Right renal pelvis (tissue), 4 donors: ENCODE data around the gene INAFM2. TPM values are rescaled to one million over a fixed set of nuclear protein-coding genes. Genes with fewer than 3 reads are reported as not detected.

Experiments
- DNase-seq, 4 donors: peaks; one replicate each; pipeline ENCODE4 v3.0.0-alpha.2; 2013; ENCODE audit warnings: low read depth in 4 of 4, low spot score in 3 of 4, missing footprints in 1 of 4
- polyA plus RNA-seq, 4 donors: library from polyadenylated mRNA; unstranded; fragments of 120-200 nt; gene quantifications; one replicate each; pipeline ENCODE4 v1.2.1, GENCODE V29; 2013; ENCODE audit not compliant: insufficient read length in 4 of 4

Gene INAFM2
- polyA plus RNA-seq, 4 donors: 20.1 to 23.2 (median 20.6) TPM

DNA sequence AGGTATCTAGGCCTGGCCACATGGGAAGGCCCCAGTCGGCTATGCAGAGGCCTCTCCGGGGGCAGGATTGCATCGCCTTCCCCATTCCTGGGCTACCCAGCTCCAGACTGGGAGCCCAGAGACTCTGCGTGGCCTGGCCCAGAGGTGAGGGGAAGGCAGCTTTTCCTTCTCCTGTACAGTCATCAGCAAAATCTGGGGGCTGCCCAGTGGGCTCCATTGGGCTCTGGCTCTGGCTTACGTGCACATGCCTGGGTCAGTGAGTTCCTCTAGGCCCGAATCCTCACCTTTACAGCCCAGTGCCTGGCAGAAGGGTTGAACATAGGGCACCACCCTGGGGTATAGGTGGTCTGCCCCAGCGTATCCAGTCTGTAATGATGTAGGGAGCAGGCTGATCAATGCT, 36.7 kb upstream of the INAFM2 start:
- no peak for DNase-seq

DNA sequence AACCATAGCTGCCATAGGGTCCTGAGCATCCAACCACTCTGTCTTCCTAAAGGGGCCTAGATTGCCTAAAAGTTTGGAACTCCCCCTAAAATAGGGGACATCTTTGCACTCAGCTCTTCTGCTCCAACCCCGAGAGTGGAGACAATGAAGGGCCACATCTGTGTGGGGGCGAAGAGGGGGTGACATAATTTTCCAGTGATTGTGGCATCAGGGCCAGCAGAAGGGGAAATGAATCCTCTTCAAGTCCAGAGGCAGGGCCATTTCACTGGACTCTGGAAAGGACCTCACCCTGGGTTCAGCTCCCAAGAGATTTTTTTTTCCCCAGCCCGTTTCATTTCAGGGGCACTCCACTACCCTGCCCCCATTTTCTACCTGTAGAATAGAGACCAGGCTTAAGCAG, 36.0 kb upstream of the INAFM2 start:
- no peak for DNase-seq

DNA sequence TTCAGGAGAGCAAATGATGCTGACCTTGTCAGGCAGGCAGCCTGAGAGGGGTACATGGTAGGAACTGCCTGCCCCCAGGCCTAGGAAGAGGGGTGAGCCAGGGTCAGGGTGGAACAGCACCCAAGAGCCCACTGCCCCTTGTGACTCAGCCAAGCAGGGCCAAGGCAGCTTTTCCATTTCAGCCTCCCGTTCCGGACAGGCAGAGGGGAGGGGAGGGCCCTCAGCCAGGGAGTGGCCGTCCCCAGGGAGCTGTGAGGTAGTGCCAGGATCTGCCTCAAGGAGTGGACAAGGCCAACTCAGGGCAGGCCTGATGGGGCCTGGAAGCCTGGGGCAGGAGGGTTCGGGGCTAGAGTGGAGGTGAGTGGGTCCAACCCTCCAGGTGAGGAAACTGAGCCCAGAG, 35.5 kb upstream of the INAFM2 start:
- no peak for DNase-seq

DNA sequence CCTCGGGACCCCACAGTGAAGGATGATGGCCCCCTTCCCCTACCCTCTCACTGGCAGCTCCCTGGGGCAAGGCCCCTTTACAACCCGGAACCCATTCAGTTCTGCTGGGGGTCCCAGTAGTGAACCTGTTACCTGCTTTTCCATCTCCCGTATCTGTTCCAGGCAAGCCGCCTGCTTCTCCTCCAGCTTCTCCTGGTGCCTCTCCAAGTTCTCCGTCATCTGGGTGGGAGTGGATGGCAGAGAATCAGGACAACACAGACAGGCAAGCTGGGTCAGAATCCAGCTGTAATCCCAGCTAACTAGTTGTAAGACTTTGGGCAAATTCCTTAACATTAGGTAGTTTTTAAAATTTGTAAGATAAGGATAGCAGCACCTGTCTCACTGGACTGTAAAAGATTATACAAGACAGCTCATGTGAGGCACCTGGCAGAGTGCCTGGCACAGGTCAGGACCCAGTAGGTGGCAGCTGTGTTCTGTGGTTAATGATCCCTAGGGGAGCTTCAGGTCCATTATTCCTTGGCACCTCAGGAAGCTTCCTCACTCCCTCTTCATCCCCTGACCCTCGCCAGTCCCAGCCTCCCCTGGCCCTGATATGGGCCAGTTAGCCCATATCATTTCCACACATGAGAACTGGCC, 34.2 kb upstream of the INAFM2 start:
- no peak for DNase-seq

GRCh38 chr15:40290545-40290917, 33.0 kb upstream of the INAFM2 start:
- DNase-seq: no peak

DNA sequence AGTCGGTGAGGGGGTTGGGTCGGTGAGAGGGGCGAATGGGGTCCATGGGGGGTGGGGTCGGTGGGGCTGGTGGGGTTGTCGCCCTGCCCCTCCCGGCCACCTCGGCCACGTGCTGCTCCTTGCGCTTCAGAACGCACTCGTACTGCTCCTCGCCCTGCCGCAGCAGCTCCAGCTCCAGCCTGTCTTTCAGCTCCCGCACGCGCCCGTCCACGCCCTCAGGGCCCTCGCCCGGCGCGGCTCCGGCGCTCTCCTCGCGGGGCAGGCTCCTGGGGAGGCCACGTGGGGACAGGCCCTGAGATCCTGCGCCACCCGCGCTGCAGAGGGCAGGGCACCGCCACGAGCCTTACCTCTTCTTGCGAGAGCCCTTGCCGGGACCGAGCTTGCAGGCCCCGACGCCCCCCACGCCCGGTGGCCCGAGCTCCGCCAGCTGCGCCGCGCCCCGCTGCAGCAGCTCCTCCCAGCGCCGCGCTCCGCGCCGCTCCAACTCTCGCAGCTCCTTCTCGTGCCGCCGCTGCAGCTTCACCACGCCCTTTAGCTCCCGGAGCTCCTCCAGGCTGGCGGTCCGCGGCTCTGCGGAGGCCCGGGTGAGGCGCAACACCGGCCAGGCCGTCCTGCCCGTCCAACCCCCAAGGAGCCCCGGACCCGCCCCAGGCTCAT, 32.4 kb upstream of the INAFM2 start:
- DNase-seq: no peak

- DNase-seq: no peak
Measured at GRCh38 chr15:40292246-40292645, 31.2 kb upstream of the INAFM2 start.

- DNase-seq: no peak
Measured at GRCh38 chr15:40293006-40293405, 30.5 kb upstream of the INAFM2 start.

DNA sequence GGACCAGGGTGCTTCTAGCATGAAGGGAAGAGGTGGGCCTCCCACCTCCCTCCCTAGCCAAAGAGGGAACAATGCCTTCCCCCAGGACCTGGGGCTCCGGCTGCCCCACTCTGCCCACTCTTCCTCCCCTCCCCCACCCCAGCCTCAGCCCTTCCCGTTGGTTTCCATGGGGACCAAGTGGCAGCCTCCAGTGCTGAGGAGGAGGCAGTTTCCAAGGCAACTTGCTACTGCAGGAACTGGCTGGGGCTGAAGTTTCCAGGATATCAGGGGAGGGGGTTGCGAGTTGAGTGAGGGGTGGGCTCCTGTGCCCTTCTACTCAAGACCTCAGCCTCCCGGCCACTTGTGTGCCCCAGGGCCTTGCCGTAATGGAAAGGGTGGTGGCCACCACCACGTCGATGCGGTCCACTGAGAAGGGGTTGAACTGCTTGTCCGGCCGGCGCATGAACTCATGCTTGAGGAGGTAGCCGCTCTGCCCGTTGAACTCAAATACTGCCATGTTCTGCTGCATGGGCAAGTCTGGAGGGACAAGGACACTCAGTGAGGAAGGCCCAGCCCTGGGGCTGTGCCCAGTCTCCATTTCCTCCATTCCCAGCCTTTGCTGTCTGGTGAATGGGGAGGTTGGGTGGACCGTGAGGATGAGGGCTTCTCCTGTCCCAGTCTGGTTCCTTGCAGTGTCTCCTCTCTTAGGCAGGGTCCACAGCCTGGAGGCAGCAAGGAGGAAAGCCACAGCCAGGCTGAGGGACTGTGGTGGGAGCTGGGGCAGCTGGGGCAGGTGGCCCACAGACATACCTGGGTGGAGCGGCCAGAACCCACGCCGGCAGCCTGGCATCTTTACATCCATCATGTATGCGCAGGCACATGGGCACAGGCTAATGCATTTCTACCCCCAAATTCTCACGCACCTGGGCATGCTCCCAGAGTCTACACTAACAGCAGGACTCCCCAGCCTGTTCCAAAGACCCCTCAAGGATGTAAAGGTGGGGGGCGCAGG, 29.3 kb upstream of the INAFM2 start:
- DNase-seq: no peak

DNA sequence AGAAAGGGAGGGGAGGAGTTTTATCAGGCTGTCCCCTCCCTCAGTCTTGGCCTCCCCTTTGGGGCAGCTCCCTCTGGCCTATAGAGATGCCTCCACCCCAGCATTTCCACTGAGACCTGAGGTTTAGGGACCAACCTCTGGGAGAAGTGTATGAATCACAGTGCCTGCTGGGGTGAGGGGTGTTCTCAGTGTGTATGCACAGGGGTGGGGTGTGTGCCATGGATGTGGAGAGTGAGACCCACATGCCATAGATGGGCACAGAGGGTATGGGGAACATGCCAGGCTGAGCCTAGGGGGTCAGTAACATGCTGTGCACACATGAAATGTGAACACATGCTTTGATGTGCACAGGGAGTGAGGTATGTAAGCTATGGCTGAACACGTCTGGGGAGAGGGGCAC, 28.2 kb upstream of the INAFM2 start:
- DNase-seq: no peak

GRCh38 chr15:40295877-40296560, 27.5 kb upstream of the INAFM2 start:
- DNase-seq: no peak

DNA sequence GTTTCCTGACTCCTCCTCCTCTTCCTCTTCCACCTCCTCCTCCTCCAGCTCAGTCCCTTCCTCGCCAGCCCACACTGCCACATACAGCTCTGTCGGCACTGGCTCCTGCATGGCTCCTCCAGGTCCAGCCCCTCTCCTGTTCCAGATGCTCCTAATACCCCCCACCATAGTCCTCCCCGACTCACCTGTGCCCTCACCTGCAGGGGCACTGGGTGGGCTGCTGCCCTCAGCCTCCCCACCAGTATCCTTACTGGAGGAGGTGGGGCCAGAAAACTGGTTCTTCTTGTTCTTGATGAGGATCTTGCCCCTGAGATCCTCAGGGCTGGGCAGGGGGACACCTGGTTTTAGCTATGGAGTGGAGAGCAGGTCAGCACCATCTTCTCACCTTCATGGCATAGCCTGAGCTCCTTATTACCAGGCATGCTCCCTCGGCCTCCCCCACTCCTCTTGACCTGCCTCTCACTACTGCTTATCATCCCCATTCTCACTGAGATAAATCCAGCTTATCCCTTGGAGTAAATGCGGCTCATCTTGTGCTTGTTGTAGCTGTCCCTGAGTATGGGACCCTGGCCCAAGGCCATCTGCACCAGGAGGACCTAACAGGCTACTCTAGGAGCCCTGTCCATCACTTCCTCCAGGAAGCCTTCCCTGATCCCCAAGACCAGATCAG, 26.8 kb upstream of the INAFM2 start:
- DNase-seq: no peak

DNA sequence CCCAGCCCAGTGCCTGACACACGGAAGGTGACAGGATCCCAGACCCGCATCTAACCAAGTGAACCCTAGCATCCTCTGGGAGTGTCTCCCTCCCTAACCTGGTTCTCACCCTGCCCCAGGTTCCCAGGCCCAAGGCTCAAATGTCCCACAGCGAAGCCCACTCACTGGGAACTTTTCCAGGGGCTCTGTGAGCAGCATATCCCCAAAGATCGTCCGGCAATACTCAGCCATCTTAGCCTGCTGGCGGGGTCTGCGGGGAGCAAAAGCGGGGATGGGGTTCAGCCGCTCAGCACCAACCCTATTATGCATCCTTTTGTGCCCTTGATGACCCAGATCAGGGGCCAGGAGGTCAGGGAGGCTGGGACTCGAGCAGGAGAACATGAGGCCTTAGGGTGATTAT, 26.1 kb upstream of the INAFM2 start:
- DNase-seq: no peak

GRCh38 chr15:40298216-40298935, 25.1 kb upstream of the INAFM2 start:
- no peak for DNase-seq

DNA sequence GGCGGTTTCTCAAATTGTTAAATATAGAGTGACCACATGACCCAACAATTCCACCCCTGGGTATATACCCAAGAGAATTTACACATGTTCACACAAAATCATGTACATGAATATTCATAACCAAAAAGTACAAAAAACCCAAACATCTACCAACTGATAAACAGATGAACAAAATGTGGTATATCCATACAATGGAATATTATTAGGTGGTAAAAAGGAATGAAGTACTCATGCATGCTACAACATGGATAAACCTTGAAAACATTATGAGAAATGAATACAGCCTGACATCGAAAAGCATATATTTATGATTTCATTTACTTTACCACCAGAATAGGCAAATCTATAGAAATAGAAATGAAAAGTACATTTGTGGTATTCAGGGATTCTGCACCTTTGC, 23.1 kb upstream of the INAFM2 start:
- DNase-seq: no peak

- no peak for DNase-seq
Measured at GRCh38 chr15:40300771-40301170, 22.7 kb upstream of the INAFM2 start.

- DNase-seq: no peak
Measured at GRCh38 chr15:40301467-40302179, 21.9 kb upstream of the INAFM2 start.

GRCh38 chr15:40302288-40302886, 21.1 kb upstream of the INAFM2 start:
- no peak for DNase-seq

DNA sequence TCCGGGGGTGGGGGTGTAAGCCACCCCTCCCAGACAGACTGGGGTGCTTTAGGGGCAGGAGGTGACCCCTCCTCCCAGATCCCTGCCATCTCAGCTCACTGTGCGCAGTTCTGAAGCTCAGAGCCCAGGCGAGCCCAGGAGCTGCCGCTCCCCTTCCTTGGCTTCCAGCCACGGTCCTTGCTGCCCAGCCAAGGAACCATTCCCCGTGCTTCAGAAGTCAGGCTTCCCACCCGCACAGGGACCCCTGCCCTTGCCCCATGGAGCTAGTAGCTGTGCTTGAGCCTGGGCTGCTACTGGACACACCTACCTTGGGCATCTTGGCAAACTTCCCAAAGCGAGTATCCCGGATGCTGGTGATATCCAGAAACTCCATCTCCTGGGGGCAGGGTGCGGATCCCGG, 20.5 kb upstream of the INAFM2 start:
- DNase-seq: no peak
